HCT116 (cell line): ENCODE measurements around the gene NCOA5. TPM values are rescaled to one million over a fixed set of nuclear protein-coding genes. Genes with fewer than 3 reads are reported as not detected.

Source experiments
- ATAC-seq: fragments of 200-7000 bp; cut with Tn5 transposase; 2 replicates; pipeline ENCODE4 v1.9.1; 2020; ENCODE audit warnings: mild to moderate bottlenecking, moderate library complexity
- BruUV-seq: library from RNA; stranded (reverse); fragments of 400-500 nt; replicated peaks from 2 replicates; lab custom pipeline; 2021; lab: Mats Ljungman, UMichigan
- CTCF ChIA-PET: fragments of 300-600 bp; sonication (Branson Sonifier 250); formaldehyde crosslinking; loops from one replicate; lab custom pipeline; 2021; ENCODE audit warnings: antibody characterized with exemption; lab: Charles Lee
- POLR2A ChIA-PET: fragments of 300-600, 350-600 bp; sonication (Branson Sonifier 250); formaldehyde crosslinking; loops from one replicate; lab custom pipeline; 2021; ENCODE audit warnings: antibody characterized with exemption; lab: Charles Lee
- RAD21 ChIA-PET, 2 experiments: fragments of 300-600 bp; sonication (Branson Sonifier 250); formaldehyde crosslinking; loops; one replicate each; lab custom pipeline; 2023; ENCODE audit warnings: low total read pairs in 2 of 2; ENCODE audit not compliant: uncharacterized antibody in 2 of 2, unreplicated experiment in 2 of 2, low non-redundant PET in 1 of 2; lab: Charles Lee
- DNase-seq: peaks from one replicate; pipeline ENCODE4 v3.0.0-alpha.2; 2010; ENCODE audit warnings: low read depth, low spot score
- H2AFZ ChIP-seq: fragments of 200-600 bp; shearing (Covaris generic), sonication (generic); 2 replicates; pipeline ENCODE4 v1.6.1; 2017; ENCODE audit warnings: low read depth, mixed run types, mixed read lengths, antibody characterized with exemption, low read length; ENCODE audit not compliant: poor library complexity, severe bottlenecking
- H3K27ac ChIP-seq: 2 replicates; pipeline ENCODE4 v1.5.1; 2012; ENCODE audit warnings: low read depth, low read length
- H3K27me3 ChIP-seq: fragments of 200-600 bp; sonication (generic); 2 replicates; pipeline ENCODE4 v1.6.1; 2016; ENCODE audit warnings: mixed run types, low read length, mixed read lengths; ENCODE audit not compliant: insufficient read depth
- H3K36me3 ChIP-seq, 2 experiments: fragments of 200-500 bp in 1 of 2; fragments of 200-600 bp in 1 of 2; sonication (Bioruptor generic) in 1 of 2; sonication (generic) in 1 of 2; 2 replicates each; pipeline versions ENCODE4 v1.5.1 to v1.6.1; 2014 to 2016; ENCODE audit warnings: low read length in 2 of 2, inconsistent platforms in 1 of 2, mixed read lengths in 1 of 2, mixed run types in 1 of 2; ENCODE audit not compliant: insufficient read depth in 2 of 2, control insufficient read depth in 1 of 2
- H3K4me1 ChIP-seq, 2 experiments: fragments of 200-600 bp in 1 of 2; sonication (generic) in 1 of 2; 2 replicates each; pipeline versions ENCODE4 v1.5.1 to v1.6.1; 2012 to 2017; ENCODE audit warnings: low read length in 2 of 2, inconsistent platforms in 1 of 2, mild to moderate bottlenecking in 1 of 2, mixed read lengths in 1 of 2, mixed run types in 1 of 2, moderate library complexity in 1 of 2; ENCODE audit not compliant: insufficient read depth in 2 of 2, control insufficient read depth in 1 of 2
- H3K4me2 ChIP-seq: fragments of 200-600 bp; sonication (generic); 2 replicates; pipeline ENCODE4 v1.6.1; 2017; ENCODE audit warnings: mixed run types, low read length, mixed read lengths
- H3K4me3 ChIP-seq, 2 experiments: fragments of 200-600 bp in 1 of 2; sonication (generic) in 1 of 2; replicated peaks in 1 of 2; 2 replicates each; pipeline ENCODE4 v1.5.1; 2011 to 2016; ENCODE audit warnings: low read length in 2 of 2, control low read depth in 1 of 2, low read depth in 1 of 2, mild to moderate bottlenecking in 1 of 2, mixed read lengths in 1 of 2, mixed run types in 1 of 2
- H3K79me2 ChIP-seq: fragments of 200-600 bp; sonication (generic); 2 replicates; pipeline ENCODE4 v1.6.1; 2017; ENCODE audit warnings: mild to moderate bottlenecking, mixed run types, low read length, moderate library complexity, mixed read lengths; ENCODE audit not compliant: insufficient read depth
- H3K9ac ChIP-seq: fragments of 200-600 bp; sonication (generic); 2 replicates; pipeline ENCODE4 v1.6.1; 2016; ENCODE audit warnings: low read length, mixed read lengths
- H3K9me2 ChIP-seq: fragments of 200-600 bp; sonication (generic), shearing (Covaris generic); 2 replicates; pipeline ENCODE4 v1.6.1; 2017; ENCODE audit warnings: mixed run types, mild to moderate bottlenecking, moderate library complexity; ENCODE audit not compliant: insufficient read depth
- H3K9me3 ChIP-seq, 2 experiments: fragments of 200-500 bp in 1 of 2; fragments of 200-600 bp in 1 of 2; sonication (Bioruptor generic) in 1 of 2; sonication (generic) in 1 of 2; 2 replicates each; pipeline ENCODE4 v1.6.1; 2014 to 2017; ENCODE audit warnings: low read length in 2 of 2, mixed read lengths in 2 of 2, inconsistent platforms in 1 of 2, low read depth in 1 of 2, mild to moderate bottlenecking in 1 of 2, mixed run types in 1 of 2, moderate library complexity in 1 of 2; ENCODE audit not compliant: control insufficient read depth in 1 of 2, insufficient read depth in 1 of 2
- H4K20me1 ChIP-seq: fragments of 200-600 bp; sonication (generic), shearing (Covaris generic); 2 replicates; pipeline ENCODE4 v1.6.1; 2017; ENCODE audit warnings: mixed run types, mild to moderate bottlenecking, moderate library complexity; ENCODE audit not compliant: insufficient read depth
- CBX3 ChIP-seq: IDR thresholded peaks from 2 replicates; pipeline ENCODE4 v1.6.1; 2012; ENCODE audit warnings: low read depth
- CTCF ChIP-seq, 3 experiments: fragments of 200-600 bp in 1 of 3; sonication (generic) in 1 of 3; IDR thresholded peaks in 2 of 3; conservative IDR thresholded peaks in 1 of 3; 2 replicates each; pipeline ENCODE4 v1.5.1; 2012 to 2017; ENCODE audit warnings: low read depth in 2 of 3, low read length in 2 of 3, antibody characterized with exemption in 1 of 3, borderline replicate concordance in 1 of 3, control low read depth in 1 of 3, mild to moderate bottlenecking in 1 of 3, mixed read lengths in 1 of 3, mixed run types in 1 of 3, moderate library complexity in 1 of 3; ENCODE audit not compliant: insufficient read depth in 1 of 3
- EGR1 ChIP-seq: IDR thresholded peaks from 2 replicates; pipeline ENCODE4 v1.6.1; 2012; ENCODE audit warnings: low read depth
- ELF1 ChIP-seq: IDR thresholded peaks from 2 replicates; pipeline ENCODE4 v1.6.1; 2012; ENCODE audit warnings: low read depth, borderline replicate concordance
- EZH2 ChIP-seq: fragments of 200-600 bp; sonication (generic); IDR thresholded peaks from 2 replicates; pipeline ENCODE4 v1.6.1; 2017; ENCODE audit warnings: antibody characterized with exemption, mixed run types
- EZH2phosphoT487 ChIP-seq: fragments of 200-600 bp; IDR thresholded peaks from 2 replicates; pipeline ENCODE4 v1.6.1; 2018; ENCODE audit warnings: antibody characterized with exemption, borderline replicate concordance
- FOSL1 ChIP-seq: IDR thresholded peaks from 2 replicates; pipeline ENCODE4 v1.6.1; 2012; ENCODE audit warnings: low read depth
- JUND ChIP-seq: IDR thresholded peaks from 2 replicates; pipeline ENCODE4 v1.6.1; 2012
- MAX ChIP-seq: IDR thresholded peaks from 2 replicates; pipeline ENCODE4 v1.6.1; 2012
- POLR2A ChIP-seq: IDR thresholded peaks from 2 replicates; pipeline ENCODE4 v1.7.0; 2011; ENCODE audit warnings: borderline replicate concordance; ENCODE audit not compliant: insufficient read depth, insufficient read length; ENCODE audit errors: extremely low read depth
- RAD21 ChIP-seq: IDR thresholded peaks from 2 replicates; pipeline ENCODE4 v1.6.1; 2012; ENCODE audit warnings: low read depth, mild to moderate bottlenecking
- SP1 ChIP-seq: IDR thresholded peaks from 2 replicates; pipeline ENCODE4 v1.6.1; 2012; ENCODE audit warnings: low read depth
- SRF ChIP-seq: IDR thresholded peaks from 2 replicates; pipeline ENCODE4 v1.6.1; 2012; ENCODE audit warnings: low read depth
- TCF7L2 ChIP-seq: IDR thresholded peaks from 2 replicates; pipeline ENCODE4 v1.7.0; 2011; ENCODE audit warnings: borderline replicate concordance, inconsistent platforms; ENCODE audit not compliant: insufficient read depth, insufficient read length; ENCODE audit errors: extremely low read depth
- YY1 ChIP-seq: IDR thresholded peaks from 2 replicates; pipeline ENCODE4 v1.6.1; 2011; ENCODE audit warnings: low read length, low read depth, moderate library complexity, mild to moderate bottlenecking; ENCODE audit not compliant: insufficient replicate concordance; ENCODE audit errors: extremely low read depth
- ZFX ChIP-seq: fragments of 450-650 bp; IDR thresholded peaks from 2 replicates; pipeline ENCODE4 v1.6.1; 2017
- ZNF274 ChIP-seq: fragments of 200-500 bp; sonication (Bioruptor generic); IDR thresholded peaks from 2 replicates; pipeline ENCODE4 v1.6.1; 2014; ENCODE audit warnings: mild to moderate bottlenecking, low read depth, low read length, inconsistent platforms
- intact Hi-C: fragments of 100-400 bp; cut with micrococcal nuclease; formaldehyde crosslinking; loops from 2 replicates; pipeline ENCODE4 v1.10.0; 2022
- total RNA-seq: library from RNA; stranded (reverse); gene quantifications from one replicate; pipeline ENCODE4 v1.2.1, GENCODE V29; 2021; ENCODE audit not compliant: unreplicated experiment
- TF ChIP-seq, protein P1 (sequence below): IDR thresholded peaks from 2 replicates; pipeline ENCODE4 v1.6.1; 2012
- TF ChIP-seq, protein P2 (sequence below): IDR thresholded peaks from 2 replicates; pipeline ENCODE4 v1.6.1; 2011; ENCODE audit warnings: mild to moderate bottlenecking, low read length, moderate library complexity; ENCODE audit not compliant: insufficient replicate concordance; ENCODE audit errors: extremely low read depth

Gene NCOA5
- total RNA-seq, 1 experiment from 2014 or later, result 31.6 TPM

- ChIA-PET RAD21 (no interaction called here), CTCF (no interaction called here), POLR2A (no interaction called here)
- Histone ChIP-seq H3K9me3 (no peaks in the 10 kb centered on the region), H3K27me3 (no peaks in the 10 kb centered on the region), H3K9ac (no peak overlapping the region), H2AFZ (no peak overlapping the region), H3K36me3 (peaks cover 46 to 68% of the 10 kb centered on the region in 2 experiments), H3K4me1 (no peaks in the 10 kb centered on the region), H3K27ac (no peak overlapping the region), H3K4me2 (no peak overlapping the region), H3K4me3 (no peak overlapping the region), H3K9me2 (no peaks in the 10 kb centered on the region), H4K20me1 (no peaks in the 10 kb centered on the region), H3K79me2 (no peaks in the 10 kb centered on the region)
- DNase-seq (no peak), ATAC-seq (no peak)
- BruUV-seq, result no TSS peak
- intact Hi-C loops, result no loop called here
- TF ChIP-seq ZNF274, result no peak
- no peak for TF ChIP-seq ZFX
Measured at GRCh38 chr20:46063652-46064054, 26.1 kb downstream of the NCOA5 start.

GRCh38 chr20:46063151-46063550 lies 26.6 kb downstream of the NCOA5 start:
- H3K79me2 ChIP-seq, result no peaks in the 10 kb centered on the region
- ATAC-seq, result no peak
- no peak overlapping the region for H2AFZ ChIP-seq
- ChIA-PET RAD21 (no interaction called here), CTCF (no interaction called here), POLR2A (no interaction called here)
- no peak overlapping the region for H3K4me3 ChIP-seq
- intact Hi-C loops, result no loop called here
- no peak overlapping the region for H3K27ac ChIP-seq
- no peak for DNase-seq
- no peaks in the 10 kb centered on the region for H3K27me3 ChIP-seq
- no TSS peak for BruUV-seq
- no peak overlapping the region for H3K9ac ChIP-seq
- no peak overlapping the region for H3K4me2 ChIP-seq
- peaks cover 43 to 63% of the 10 kb centered on the region in 2 experiments for H3K36me3 ChIP-seq
- H3K9me2 ChIP-seq, result no peaks in the 10 kb centered on the region
- H3K4me1 ChIP-seq, result no peaks in the 10 kb centered on the region
- H4K20me1 ChIP-seq, result no peaks in the 10 kb centered on the region
- H3K9me3 ChIP-seq, result no peaks in the 10 kb centered on the region
- TF ChIP-seq EZH2phosphoT487, result no peak
- TF ChIP-seq, protein P1, sequence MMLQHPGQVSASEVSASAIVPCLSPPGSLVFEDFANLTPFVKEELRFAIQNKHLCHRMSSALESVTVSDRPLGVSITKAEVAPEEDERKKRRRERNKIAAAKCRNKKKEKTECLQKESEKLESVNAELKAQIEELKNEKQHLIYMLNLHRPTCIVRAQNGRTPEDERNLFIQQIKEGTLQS, result no peak
- TF ChIP-seq MAX, result no peak
- TF ChIP-seq JUND, result no peak
- TF ChIP-seq SP1, result no peak
- TF ChIP-seq, protein P2, sequence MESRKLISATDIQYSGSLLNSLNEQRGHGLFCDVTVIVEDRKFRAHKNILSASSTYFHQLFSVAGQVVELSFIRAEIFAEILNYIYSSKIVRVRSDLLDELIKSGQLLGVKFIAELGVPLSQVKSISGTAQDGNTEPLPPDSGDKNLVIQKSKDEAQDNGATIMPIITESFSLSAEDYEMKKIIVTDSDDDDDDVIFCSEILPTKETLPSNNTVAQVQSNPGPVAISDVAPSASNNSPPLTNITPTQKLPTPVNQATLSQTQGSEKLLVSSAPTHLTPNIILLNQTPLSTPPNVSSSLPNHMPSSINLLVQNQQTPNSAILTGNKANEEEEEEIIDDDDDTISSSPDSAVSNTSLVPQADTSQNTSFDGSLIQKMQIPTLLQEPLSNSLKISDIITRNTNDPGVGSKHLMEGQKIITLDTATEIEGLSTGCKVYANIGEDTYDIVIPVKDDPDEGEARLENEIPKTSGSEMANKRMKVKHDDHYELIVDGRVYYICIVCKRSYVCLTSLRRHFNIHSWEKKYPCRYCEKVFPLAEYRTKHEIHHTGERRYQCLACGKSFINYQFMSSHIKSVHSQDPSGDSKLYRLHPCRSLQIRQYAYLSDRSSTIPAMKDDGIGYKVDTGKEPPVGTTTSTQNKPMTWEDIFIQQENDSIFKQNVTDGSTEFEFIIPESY, result no peak
- TF ChIP-seq ZNF274, result no peak
- no peak for TF ChIP-seq FOSL1
- TF ChIP-seq RAD21, result no peak
- TF ChIP-seq ELF1, result no peak
- no peak for TF ChIP-seq SRF
- TF ChIP-seq POLR2A, result no peak
- no peak for TF ChIP-seq EZH2
- no peak for TF ChIP-seq TCF7L2
- TF ChIP-seq CTCF (IDR thresholded peaks at IDR 0.05 in 2 of 3, conservative IDR thresholded peaks at IDR 0.05 in 1 of 3; ENCODE audit: borderline replicate concordance in 1 of 3, insufficient read depth in 1 of 3, low read depth in 2 of 3, low read length in 2 of 3), result no peak
- TF ChIP-seq ZFX, result no peak
- TF ChIP-seq YY1, result no peak
- no peak for TF ChIP-seq CBX3
- no peak for TF ChIP-seq EGR1
